NCI-H2029 treated with DMSO at 0.1 percent for 48 hours (cell line): ENCODE results near the gene PPP1R12A.
A peak's percentile ranks its signal among the peaks of the same experiment; 100 is the strongest.
"Not testable (repeated sequence)": the region's sequence is repeated elsewhere in the genome, so short reads cannot be mapped to it uniquely, and the experiment has no call there.

ENCODE experiments used
- DNase-seq: peaks from one replicate; lab custom pipeline; 2025; lab: John Stamatoyannopoulos, UW

PPP1R12A gene

GRCh38 chr12:79841248-79841877 lies 93.5 kb downstream of the PPP1R12A start:
- DNase-seq, result no peak

- no peak for DNase-seq
Measured at GRCh38 chr12:79838359-79838758, 96.5 kb downstream of the PPP1R12A start.

- no peak for DNase-seq
Measured at GRCh38 chr12:79837575-79837974, 97.3 kb downstream of the PPP1R12A start.

DNA sequence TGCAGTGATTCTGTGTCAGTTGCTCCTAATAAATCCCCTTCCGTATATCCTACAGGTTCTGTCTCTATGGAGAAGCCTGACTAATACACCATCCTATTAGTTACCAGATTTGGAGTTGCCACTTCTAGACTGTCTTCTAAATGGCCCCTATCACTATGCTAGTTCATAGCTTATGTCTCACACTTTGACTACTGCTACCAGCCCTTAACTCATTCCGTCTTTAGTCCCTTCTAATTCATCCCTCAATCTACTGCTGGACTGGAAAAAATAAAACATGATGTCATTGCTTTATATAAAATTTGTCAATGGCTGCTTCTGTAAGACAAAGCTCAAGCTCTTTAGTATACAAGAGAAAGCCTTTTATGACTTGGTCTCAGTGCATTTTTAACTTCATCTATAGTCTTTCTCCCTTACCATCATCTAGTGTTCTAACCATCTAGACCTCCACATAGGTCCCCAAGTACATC lies 99.5 kb downstream of the PPP1R12A start:
- DNase-seq, result no peak

- peak; percentile 43 for DNase-seq
Measured at GRCh38 chr12:79834712-79835376, 100.1 kb downstream of the PPP1R12A start.

DNA sequence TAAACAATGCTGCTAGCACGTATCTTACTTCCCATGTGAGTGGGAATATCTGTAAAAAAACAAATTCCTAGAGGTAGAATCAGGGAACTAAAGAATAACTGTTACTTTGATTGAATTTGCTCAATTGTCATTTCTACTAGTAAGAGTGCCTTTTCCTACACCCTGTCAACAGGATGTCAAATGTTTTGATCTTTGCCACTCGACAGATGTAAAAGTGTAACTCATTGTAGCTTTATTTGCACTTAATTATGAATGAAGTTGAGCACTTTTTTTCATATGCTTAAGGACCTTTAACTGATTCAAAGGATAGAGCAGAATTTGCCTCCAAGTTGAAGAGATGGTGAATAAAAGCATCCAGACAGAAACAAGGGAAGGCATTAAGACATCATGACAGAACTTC lies 104.5 kb downstream of the PPP1R12A start:
- no peak for DNase-seq

- DNase-seq, result no peak
Measured at GRCh38 chr12:79828924-79829323, 106.0 kb downstream of the PPP1R12A start.

- DNase-seq, result no peak
Measured at GRCh38 chr12:79827484-79827883, 107.4 kb downstream of the PPP1R12A start.

DNA sequence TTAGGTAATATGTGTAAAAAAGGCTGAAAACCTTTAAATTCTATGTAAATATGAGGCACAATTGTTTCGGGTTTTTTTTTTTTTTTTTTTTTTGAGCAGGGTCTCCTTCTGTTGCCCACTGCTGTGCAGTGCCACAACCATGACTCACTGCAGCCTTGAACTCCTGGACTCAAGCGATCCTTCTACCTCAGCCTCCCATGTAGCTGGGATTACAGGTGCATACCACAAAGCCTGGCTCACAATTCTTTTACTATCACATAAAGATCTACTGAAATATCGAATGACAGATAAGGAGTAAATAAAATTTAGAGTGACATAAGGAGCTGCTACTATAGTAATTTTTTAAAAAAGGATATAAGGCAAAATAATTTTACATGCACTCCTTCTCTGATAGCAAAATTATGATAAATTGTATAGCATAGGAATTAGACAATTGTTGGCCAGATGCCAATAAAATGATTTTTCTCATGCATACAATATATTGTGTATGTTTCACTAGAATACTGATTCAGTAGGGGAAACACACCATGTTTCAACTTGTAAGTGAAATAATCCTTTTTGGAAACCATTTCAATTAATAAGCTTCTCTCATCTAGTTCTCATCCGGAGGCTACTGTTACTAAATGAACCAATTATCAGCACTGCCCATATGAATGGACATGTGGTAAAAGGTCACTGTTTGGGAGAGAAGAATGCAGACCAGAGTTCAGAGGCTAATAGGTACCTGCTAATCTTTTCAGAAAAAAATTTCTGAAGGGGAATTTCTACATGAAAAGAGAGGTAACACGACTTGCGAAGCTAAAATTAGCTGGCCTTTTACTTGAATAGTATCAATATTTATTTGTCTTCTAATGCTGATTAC lies 108.4 kb downstream of the PPP1R12A start:
- no peak for DNase-seq

DNA sequence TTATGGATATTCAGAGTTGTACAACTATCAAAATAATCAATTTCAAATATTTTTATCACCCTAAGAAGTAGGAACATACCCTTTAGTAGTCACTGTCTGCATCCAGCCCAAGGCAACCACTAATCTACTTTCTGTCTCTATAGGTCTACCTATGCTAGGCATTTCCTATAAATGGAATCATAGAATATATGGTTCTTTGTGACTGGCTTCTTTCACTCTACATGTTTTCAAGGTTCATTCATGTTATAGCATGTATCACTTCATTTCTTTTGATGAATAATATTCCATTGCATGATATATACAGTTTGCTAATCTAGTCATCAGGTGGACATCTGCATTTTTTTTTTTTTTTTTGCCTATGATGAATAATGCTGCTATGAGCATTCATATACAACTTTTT lies 112.4 kb downstream of the PPP1R12A start:
- no peak for DNase-seq

GRCh38 chr12:79818856-79819255 lies 116.0 kb downstream of the PPP1R12A start:
- no peak for DNase-seq

GRCh38 chr12:79784366-79785065 lies 150.4 kb downstream of the PPP1R12A start:
- not testable (repeated sequence) for DNase-seq

DNA sequence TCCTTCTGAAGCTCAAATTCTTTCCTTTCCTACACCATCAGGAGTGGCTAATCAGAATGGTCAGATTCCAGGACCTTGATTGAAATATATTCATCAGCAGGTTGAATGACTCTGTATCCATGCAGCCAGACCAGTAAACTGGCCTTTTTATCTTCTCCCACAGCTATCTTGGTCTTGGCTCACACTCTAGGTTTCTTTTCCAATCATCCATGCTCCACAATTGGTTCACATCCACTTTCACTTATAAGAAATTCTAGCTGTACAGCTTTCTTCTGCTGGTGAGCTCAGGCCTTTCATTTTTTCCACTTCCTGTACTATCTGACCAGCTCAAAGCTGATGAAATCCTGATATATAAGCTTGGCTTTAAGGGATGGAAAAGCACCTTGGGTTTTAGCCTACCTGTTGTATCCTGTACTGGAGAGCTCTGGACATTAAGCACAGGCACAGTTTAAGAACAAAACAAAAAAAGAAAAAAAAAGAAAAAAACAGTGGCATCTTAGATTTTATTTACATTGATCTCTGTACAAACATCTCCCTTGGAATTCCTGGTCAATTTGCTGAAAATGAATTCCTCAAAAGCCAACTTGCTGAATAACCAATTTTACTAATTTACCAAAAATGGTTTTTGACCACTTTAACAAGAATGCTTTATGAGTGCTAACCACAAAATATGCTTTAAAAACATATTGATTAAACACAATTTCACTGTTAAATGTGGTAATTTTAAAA lies 152.6 kb downstream of the PPP1R12A start:
- no peak for DNase-seq

DNA sequence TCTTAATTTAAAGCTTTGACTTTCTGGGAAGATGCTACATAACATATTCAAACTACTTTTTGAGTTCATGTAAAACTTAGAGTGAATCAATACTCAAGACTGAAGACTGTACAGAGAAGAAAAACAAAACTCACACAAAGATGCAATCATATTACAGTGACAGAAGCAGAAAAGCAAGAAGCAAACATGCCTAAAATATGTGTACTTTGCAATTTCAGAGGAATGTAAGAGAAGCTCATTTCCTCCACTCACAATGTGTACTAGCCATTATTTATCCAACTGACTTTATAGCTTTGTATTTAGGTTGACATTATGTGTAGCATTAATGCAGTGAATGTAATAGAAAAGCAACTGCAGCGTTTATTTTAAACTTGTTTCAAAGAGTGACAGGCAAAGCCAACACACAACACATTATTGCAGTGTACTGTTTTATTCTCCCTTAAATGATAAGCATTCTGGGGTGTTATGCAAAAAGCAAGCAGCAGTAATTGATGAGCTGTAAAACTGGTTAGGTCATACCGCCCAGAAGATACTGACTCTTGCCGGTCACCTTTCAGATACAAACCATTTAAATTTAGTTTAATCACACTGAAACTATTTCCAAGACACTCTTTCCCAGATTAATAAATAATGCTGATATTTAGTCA lies 156.0 kb downstream of the PPP1R12A start:
- DNase-seq, result no peak

DNA sequence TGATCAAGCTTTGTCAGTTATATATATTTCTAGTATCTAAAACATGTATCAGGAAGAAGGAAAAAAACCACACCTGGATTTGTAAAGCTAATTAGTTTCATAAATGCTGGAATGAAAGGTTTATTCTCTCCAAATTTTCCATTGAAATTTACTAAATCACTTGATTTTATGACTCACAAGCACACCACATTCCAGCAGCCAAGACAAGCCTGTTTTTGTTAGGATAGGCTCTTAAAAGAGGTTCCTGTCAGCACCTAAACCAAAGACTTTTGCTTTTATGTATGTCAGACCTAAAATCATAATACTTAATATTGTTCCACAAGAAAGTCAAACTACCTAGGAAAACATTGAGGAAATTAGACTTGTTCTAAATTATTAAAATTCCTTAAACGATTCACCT lies 158.8 kb downstream of the PPP1R12A start:
- DNase-seq, result no peak

DNA sequence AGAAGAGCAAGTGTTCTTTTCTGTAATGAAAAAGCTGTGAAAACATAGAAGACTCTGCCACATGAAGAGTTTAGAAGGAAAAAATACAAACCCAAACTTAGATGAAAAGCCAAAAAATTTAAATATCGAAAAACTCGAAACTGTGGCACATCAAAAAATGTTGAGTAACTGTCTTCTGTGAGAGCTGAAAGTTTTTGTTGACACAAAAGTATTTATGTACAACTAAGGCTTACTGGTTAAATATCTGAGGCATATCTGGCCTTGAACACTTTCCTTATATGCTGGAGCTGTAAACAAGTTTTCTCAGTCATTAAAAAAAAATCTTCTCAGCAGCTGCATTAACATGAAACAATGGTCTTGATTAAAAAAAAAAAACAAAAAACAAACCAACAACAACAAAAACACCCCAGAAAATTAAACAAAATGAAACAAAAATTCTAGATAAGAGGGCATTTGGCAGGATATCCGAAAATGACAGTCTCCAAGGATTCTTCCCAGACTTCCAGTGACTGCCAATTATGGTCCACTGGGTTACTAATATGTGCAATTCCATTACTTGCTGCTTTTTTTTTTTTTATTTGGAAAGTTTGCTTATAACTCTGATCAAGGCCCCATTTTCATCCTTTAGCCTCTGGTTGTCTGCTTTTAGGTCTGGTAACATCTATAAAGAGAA lies 159.4 kb downstream of the PPP1R12A start:
- no peak for DNase-seq

GRCh38 chr12:79773896-79774295 lies 161.0 kb downstream of the PPP1R12A start:
- DNase-seq, result no peak

DNA sequence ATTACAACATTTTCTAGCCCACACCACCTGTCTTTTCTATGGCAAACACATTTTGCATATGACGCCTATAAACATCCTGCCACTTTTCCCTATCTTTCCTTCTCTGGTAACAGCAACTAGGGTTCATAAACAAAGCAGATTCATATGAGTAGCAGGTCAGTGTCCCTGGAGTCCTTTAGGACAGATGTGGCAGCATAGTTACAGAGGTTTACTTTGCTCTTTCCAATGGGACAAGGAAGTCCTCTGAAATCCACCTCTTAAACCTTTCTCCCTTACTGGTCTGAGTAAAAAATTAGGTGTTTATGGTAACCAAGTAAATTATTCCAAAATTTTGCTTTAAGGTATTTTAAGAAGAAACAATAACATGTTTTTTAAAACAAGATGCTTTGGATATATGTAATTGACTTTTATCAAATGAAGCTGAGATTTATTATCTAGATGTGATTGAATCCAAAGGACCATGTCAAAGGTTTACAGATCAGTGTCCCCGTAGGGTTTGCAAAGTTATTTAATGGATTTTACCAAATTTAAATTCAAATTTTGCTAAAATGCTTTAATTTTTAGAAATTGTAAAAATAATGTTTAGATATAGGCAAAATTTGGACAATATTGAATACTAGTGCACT lies 164.9 kb downstream of the PPP1R12A start:
- DNase-seq, result no peak

DNA sequence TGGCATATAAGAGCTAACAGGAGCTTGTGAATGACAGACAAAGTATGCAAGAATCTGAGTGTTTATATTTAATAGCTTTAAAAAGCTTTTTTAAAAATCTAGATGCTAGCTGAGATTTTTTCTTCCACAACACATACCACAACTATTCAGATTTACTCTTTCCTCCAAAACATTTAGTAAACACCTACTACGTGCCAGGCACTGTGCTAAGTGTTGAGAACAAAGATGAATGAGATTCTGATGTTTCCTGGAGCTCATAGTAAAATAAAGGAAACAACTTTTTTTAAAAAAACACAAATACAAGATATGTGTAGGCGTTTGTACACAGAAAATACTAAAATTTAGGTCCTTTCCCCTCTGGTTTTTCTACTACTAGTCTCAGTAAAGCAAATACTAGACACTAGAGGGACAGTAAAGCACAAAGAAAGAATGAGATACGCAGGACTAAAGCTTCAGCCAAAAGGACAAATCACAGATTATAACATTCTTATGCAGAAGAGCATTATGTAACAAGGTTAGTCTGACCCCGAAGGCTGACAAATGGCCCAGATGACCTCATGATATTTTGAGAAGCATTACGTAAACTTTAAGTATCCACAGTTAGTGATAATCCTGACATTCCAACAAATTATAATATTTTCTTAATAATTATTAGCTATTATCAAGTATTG lies 165.6 kb downstream of the PPP1R12A start:
- no peak for DNase-seq
